C1 segment of cervical spinal cord (tissue), 14 donors: ENCODE data around the gene KCNC2.

Source experiments
- DNase-seq, 14 donors: peaks; one replicate each; lab custom pipeline; 2025; lab: John Stamatoyannopoulos, UW

Gene KCNC2

DNA sequence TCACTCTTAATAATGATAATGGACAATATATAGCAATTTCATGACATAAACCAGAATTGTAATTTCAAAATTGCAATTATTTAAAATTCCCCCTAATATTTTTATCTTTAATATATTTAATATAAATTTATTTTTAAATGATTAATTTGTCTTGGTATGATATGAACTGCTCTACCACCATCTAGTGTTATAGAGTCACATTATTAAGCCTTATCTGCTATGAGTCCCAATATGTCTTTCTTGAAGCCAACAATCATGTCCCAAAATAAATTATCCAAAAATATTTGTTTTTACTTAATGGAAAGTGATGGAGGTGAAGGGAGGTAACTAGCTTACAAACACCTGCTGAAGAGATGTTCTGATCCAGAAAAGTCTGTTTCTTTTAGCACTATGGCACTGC is 151.4 kb downstream of the KCNC2 start:
- DNase-seq: no peak

DNA sequence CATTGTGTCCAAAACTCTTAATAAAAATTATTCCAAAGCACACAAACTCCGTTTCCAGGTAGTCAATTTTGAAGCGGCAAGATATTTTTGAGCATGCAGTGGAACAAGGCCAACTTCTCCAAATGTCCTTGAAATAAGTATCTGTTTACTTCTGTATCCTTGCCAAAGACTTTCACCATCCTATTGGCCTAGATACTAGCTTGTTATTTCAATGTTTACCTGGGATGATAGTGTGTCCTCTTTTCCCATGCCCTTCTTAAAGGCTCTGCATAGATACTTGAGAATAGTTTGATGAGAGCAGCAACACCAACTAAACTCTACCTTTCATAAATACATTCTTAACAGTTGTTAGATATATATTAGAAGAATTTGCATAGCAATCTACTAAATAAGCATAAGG is 160.9 kb downstream of the KCNC2 start:
- DNase-seq: no peak

DNA sequence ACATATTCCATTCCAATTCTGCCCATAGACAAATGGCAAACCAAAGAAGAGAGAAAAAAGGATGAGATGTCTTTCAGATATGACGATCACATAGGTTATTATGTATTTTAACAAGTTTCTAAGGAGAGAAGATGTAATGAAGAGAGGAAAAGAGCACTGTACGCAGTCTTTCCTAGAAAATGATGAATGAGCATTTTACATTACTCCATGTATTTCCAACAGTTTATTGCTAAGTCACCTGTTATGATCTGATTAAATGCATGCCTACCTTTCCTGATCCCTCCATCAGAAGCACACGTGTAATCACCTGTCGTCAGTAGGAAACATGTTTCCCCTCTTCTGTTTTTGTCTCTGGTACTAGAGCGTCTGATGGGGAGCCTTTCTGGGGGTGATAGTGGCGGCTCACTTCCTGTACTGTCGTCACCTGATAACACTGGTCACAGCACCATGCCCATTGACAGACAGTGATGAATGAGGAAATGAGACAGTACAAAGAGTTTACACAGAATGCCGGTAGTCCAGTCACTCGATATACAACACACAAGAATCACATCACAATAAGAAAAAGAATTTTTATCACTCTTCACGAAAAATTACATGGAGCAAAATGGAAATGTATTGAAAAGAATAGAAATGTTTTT is 161.6 kb downstream of the KCNC2 start:
- no peak for DNase-seq

DNA sequence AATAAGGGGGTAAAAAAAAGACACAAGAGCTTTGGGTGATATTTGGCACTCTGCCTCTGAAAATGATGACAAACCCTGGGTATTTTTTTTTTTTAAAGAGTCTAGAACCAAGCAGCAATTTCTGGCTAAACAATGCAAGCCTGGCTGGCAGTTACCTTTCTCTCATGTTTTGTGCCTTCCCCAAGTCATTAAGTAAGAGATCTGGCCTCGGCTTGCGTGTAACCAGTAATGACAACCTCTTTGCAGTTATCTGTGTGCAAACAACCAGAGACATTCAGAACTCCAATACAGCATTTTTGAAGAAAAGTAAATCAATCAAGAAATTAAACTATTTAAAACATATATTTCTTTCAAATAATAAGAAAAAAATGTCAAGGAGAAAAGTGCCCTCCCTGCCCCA is 167.5 kb downstream of the KCNC2 start:
- no peak for DNase-seq

DNA sequence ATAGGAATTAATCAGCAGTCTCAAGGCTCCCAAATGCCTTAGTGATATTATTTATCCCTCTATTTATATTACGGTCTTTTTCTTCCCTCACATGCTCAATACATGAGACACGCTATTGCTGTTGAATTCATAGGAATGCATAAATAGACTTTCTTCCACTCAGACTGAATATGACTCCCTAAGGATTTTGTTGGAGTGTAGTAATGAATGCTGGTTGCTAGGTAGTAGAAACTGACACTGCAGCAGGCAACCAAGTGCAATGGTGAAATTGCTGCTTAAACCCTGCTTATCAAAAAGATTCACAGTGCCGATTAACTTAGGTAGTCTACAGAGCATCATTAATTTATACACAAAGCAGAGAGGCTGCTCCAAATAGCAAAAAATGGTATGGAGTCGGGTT is 168.2 kb downstream of the KCNC2 start:
- DNase-seq: no peak

DNA sequence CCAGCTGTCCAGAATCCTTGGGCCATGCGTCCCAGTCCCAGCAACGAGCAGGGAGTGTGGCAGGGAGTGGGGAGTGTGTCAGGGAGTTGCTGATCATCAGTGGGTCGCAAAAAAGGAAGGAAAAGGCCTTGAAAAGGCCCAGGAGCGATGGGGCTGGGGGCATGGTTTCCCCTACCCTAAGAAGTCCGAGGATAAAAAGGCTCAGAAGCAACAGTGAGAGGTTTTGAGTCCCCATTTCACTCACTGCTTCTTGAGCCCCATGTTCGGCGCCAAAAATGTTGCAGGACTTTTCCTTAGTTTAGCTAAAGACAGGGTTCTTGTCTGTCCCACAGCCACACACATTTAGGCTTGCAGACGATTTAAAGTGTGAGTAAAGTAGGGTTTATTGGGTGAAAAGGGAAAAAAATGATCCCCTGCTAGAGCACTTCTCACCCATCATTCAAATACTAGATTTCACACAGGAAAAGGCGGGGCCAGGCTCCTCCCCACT is 189.5 kb downstream of the KCNC2 start:
- no peak for DNase-seq

DNA sequence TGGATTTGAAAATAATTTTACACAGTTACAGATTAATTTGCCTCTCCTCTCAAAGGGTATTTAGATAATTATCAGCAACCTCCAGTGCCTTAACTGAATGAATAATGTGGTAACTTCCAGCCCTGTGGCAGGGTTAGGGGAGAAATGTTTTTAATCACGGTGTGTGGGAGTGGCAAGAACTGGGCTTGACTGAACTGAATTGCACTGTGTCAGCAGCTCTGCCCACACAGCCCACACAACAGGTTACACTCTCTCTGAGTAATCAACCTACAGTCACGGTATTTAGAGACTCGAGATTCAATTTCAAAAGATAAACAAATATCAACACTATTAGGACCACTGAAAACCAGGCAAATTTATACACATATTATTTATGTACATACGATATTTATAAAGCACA is 198.5 kb downstream of the KCNC2 start:
- DNase-seq: no peak

DNA sequence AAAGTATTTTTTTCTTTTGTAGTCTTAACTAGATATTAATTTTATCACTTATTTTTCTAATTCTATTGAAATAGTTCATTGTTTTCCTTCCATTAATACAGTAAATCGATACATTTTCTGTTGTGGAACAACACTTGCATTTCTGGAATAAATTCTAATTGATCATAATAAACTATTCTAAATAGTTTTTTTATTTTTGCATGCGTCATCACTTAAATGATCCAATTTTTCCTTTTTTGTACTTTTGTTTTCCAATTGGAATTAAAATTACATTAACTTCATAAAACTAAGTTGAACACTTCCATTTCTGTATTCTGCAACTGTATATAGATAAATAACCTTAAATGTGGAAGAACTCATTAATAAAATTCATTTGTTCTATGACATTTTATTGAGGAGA is 202.5 kb downstream of the KCNC2 start:
- DNase-seq: no peak

DNA sequence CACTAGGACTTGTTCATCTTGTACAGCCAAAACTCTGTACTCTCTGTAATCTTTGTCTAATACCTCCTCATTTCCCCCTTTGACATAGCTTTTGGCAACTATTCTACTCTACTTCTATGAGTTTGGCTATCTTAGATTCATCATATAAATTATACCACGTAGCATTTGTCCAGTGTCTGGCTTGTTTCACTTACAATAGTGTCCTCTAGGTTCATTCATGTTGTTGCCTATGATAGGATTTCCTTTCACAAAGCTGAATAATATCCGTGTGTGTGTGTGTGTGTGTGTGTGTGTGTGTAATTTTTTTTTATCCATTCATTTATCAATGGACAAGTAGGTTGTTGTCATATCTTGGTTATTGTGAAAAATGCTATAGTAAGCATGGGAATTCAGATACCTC is 209.5 kb downstream of the KCNC2 start:
- DNase-seq: no peak

DNA sequence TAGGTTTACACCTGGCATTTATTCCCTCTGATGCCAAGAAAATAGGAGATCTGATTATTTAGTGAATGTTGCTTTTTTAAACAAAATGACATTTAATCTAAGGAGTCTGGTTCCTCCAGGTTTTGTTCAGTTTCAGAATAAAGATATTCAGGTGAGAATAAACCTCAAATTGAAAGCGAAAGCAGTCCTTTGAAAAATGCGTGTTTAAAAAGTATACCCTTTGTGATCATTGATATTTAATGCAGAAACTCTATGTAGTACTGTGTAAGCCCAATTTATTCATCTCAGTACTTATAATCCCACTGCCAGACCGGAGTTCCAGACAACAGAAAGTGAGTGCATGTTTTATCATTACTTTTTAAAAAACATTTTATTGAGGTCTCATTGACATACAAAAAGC is 210.2 kb downstream of the KCNC2 start:
- DNase-seq: no peak
